H1 (cell line): ENCODE measurements around the gene ACTR1B. TPM values are rescaled to one million over a fixed set of nuclear protein-coding genes. Genes with fewer than 3 reads are reported as not detected.

Source experiments
- ATF3 ChIP-seq: IDR thresholded peaks from 2 replicates; pipeline ENCODE4 v1.6.1; 2011; ENCODE audit warnings: low read depth, mild to moderate bottlenecking, low read length; ENCODE audit not compliant: insufficient read depth
- JUND ChIP-seq: IDR thresholded peaks from 2 replicates; pipeline ENCODE4 v1.6.1; 2011; ENCODE audit warnings: mild to moderate bottlenecking, improper control_type of control experiment, low read length
- MAX ChIP-seq: IDR thresholded peaks from 2 replicates; pipeline ENCODE4 v1.6.1; 2012; ENCODE audit warnings: inconsistent platforms
- RXRA ChIP-seq: IDR thresholded peaks from 2 replicates; pipeline ENCODE4 v1.6.1; 2011; ENCODE audit warnings: low read depth, mild to moderate bottlenecking, low read length, moderate library complexity; ENCODE audit not compliant: insufficient read depth
- SP4 ChIP-seq: IDR thresholded peaks from 2 replicates; pipeline ENCODE4 v1.6.1; 2012; ENCODE audit warnings: low read length, inconsistent platforms
- TBP ChIP-seq: IDR thresholded peaks from 2 replicates; pipeline ENCODE4 v1.6.1; 2011; ENCODE audit warnings: low read depth, low read length, improper control_type of control experiment
- YY1 ChIP-seq: IDR thresholded peaks from 2 replicates; pipeline ENCODE4 v1.6.1; 2011; ENCODE audit warnings: low read depth, mild to moderate bottlenecking, low read length
- polyA plus RNA-seq, 7 experiments: library from polyadenylated mRNA; depleted of rRNA in 3 of 7; stranded (reverse) in 5 of 7; unstranded in 2 of 7; fragments of >200 nt in 5 of 7; fragments of 200-250 nt in 2 of 7; gene quantifications; 1 replicate in 5 of 7; 2 replicates in 1 of 7; 4 replicates in 1 of 7; pipeline versions ENCODE4 v1.2.1 to v1.2.3, GENCODE V29; 2011 to 2013; ENCODE audit warnings: missing spikeins in 2 of 7, mixed read lengths in 2 of 7
- total RNA-seq: library from RNA; stranded (reverse); fragmentation: NEBNext Ultra II Directional; extraction: Animal tissue kit (Norgen Biotek cat#: 25700); gene quantifications from 2 replicates; pipeline ENCODE4 v1.2.1, GENCODE V29; 2021

ACTR1B gene
- total and polyA plus RNA-seq, 2 of the 8 experiments (the other 6 are each of a cell fraction or from before 2014, with no cell fraction given): 40.7 to 56.0 TPM

- no peak for TF ChIP-seq RXRA
- no peak for TF ChIP-seq TBP
- no peak for TF ChIP-seq MAX
- TF ChIP-seq YY1: no peak
- no peak for TF ChIP-seq SP4
- no peak for TF ChIP-seq JUND
- TF ChIP-seq ATF3: no peak
- TF ChIP-seq, all 59 proteins: peak for 0
Measured at GRCh38 chr2:97651114-97651513, 12.7 kb downstream of the ACTR1B start (continued).
